SK-N-MC (cell line): ENCODE data around the gene QRSL1.

Experiments
- EZH2 ChIP-seq: fragments of 200-600 bp; sonication (generic); IDR thresholded peaks from one replicate; pipeline ENCODE4 v1.6.1; 2017; ENCODE audit warnings: antibody characterized with exemption
- FOXP2 ChIP-seq: optimal IDR thresholded peaks from 2 replicates; pipeline ENCODE3; 2011; ENCODE audit warnings: mild to moderate bottlenecking, moderate library complexity; ENCODE audit not compliant: insufficient read depth; ENCODE audit errors: extremely low read length, control extremely low read depth
- POLR2AphosphoS5 ChIP-seq: IDR thresholded peaks from 2 replicates; pipeline ENCODE4 v1.6.1; 2012; ENCODE audit warnings: mild to moderate bottlenecking, low read depth, low read length, borderline replicate concordance

DNA sequence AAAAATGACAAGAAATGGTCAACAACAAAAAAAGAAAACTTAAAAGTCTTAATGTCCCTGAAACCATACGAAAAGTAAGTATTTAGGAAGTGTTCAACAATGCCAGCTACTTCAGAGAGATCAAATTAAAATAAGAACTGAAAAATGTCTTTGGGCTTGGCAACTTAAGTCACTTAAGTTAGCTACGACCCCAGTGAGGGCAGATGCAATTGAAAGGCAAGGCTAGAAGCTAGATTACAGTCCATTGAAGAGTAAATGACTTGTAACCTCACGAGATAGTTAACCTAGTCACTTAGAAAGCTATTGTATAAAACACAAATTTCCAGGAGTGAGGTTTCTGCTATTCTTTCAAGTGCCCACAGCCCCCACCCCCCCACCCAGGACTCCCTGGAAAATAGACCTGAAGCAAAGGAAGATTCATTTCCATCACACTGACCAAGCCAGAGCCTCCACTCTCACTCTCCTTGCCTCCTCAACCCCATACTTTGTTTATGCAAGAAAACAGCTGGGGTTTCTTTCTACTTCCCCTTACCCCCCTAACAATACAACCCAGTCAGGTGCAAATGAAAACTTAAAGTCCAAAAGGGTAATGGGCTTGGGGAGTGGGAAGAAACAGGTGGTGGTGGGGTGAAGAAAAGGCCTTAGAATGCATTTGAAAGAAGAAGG is 14.7 kb upstream of the QRSL1 start:
- TF ChIP-seq POLR2AphosphoS5 (no peak), EZH2 (no peak), FOXP2 (no peak)
